HG03025 (cell line): ENCODE results near the gene CCNY.

Experiments
- ATAC-seq: cut with Tn5 transposase; IDR thresholded peaks from one replicate; pipeline ENCODE4 v1.9.1; 2021; ENCODE audit warnings: mild to moderate bottlenecking, moderate library complexity; ENCODE audit not compliant: unreplicated experiment, low FRiP score

The CCNY gene

GRCh38 chr10:35573796-35574195 lies 237.5 kb downstream of the CCNY start:
- no peak for ATAC-seq

- ATAC-seq, result no peak
Measured at GRCh38 chr10:35574924-35575352, 238.6 kb downstream of the CCNY start.

GRCh38 chr10:35575640-35576039 lies 239.3 kb downstream of the CCNY start:
- ATAC-seq, result no peak

GRCh38 chr10:35576730-35577129 lies 240.4 kb downstream of the CCNY start:
- ATAC-seq, result no peak

GRCh38 chr10:35577926-35578617 lies 241.8 kb downstream of the CCNY start:
- ATAC-seq, result no peak

- no peak for ATAC-seq
Measured at GRCh38 chr10:35578618-35578956, 242.3 kb downstream of the CCNY start.

GRCh38 chr10:35579116-35579515 lies 242.8 kb downstream of the CCNY start:
- ATAC-seq, result no peak

- ATAC-seq, result no peak
Measured at GRCh38 chr10:35579726-35580422, 243.6 kb downstream of the CCNY start.

GRCh38 chr10:35580423-35580770 lies 244.1 kb downstream of the CCNY start:
- no peak for ATAC-seq

GRCh38 chr10:35581655-35582054 lies 245.3 kb downstream of the CCNY start:
- ATAC-seq, result no peak

GRCh38 chr10:35584946-35585345 lies 248.6 kb downstream of the CCNY start:
- no peak for ATAC-seq

- no peak for ATAC-seq
Measured at GRCh38 chr10:35585356-35585755, 249.0 kb downstream of the CCNY start.

- no peak for ATAC-seq
Measured at GRCh38 chr10:35585903-35586535, 249.7 kb downstream of the CCNY start.

- ATAC-seq, result no peak
Measured at GRCh38 chr10:35588836-35589235, 252.5 kb downstream of the CCNY start.

- no peak for ATAC-seq
Measured at GRCh38 chr10:35592441-35592840, 256.1 kb downstream of the CCNY start.

- no peak for ATAC-seq
Measured at GRCh38 chr10:35594115-35595079, 258.1 kb downstream of the CCNY start.

- ATAC-seq, result no peak
Measured at GRCh38 chr10:35595106-35595505, 258.8 kb downstream of the CCNY start.

GRCh38 chr10:35598379-35598778 lies 262.1 kb downstream of the CCNY start:
- ATAC-seq, result no peak

GRCh38 chr10:35600193-35600592 lies 263.9 kb downstream of the CCNY start:
- ATAC-seq, result no peak

- ATAC-seq, result no peak
Measured at GRCh38 chr10:35605191-35605590, 268.9 kb downstream of the CCNY start, which contains the start of gene GJD4. GJD4 (plus strand) TSS chr10:35605341; CDS start chr10:35605568, 227 bp downstream.

- ATAC-seq, result no peak
Measured at GRCh38 chr10:35606430-35606829, 270.1 kb downstream of the CCNY start.
